Measurements from ENCODE around the gene ACTN4.

ACTN4 gene

GRCh38 chr19:38685666-38686529 lies 38.4 kb downstream of the ACTN4 start:
- no peak overlapping the region for H3K4me3 ChIP-seq (replicated peaks in 1 of 2; ENCODE audit: low read depth in 2 of 2, low read length in 2 of 2)
- peak; percentile 67 for TF ChIP-seq CTCF (IDR thresholded peaks at IDR 0.05; ENCODE audit: low read depth, low read length)
- peak; percentile 78 to 83 for DNase-seq (ENCODE audit: low read depth in 2 of 2)

GRCh38 chr19:38686530-38686888 lies 39.1 kb downstream of the ACTN4 start:
- TF ChIP-seq CTCF (IDR thresholded peaks at IDR 0.05; ENCODE audit: low read depth, low read length), result no peak
- H3K4me3 ChIP-seq (replicated peaks in 1 of 2; ENCODE audit: low read depth in 2 of 2, low read length in 2 of 2), result no peak overlapping the region
- no peak for DNase-seq (ENCODE audit: low read depth in 2 of 2)

- H3K4me3 ChIP-seq (replicated peaks in 1 of 2; ENCODE audit: low read depth in 2 of 2, low read length in 2 of 2), result no peak overlapping the region
- no peak for TF ChIP-seq CTCF (IDR thresholded peaks at IDR 0.05; ENCODE audit: low read depth, low read length)
- DNase-seq (ENCODE audit: low read depth in 2 of 2), result no peak
Observed at GRCh38 chr19:38687837-38688378, 40.5 kb downstream of the ACTN4 start.

GRCh38 chr19:38690146-38690545 lies 42.7 kb downstream of the ACTN4 start:
- no peak for DNase-seq (ENCODE audit: low read depth in 2 of 2)
- TF ChIP-seq CTCF (IDR thresholded peaks at IDR 0.05; ENCODE audit: low read depth, low read length), result no peak
- H3K4me3 ChIP-seq (replicated peaks in 1 of 2; ENCODE audit: low read depth in 2 of 2, low read length in 2 of 2), result no peak overlapping the region

- H3K4me3 ChIP-seq (replicated peaks in 1 of 2; ENCODE audit: low read depth in 2 of 2, low read length in 2 of 2), result no peak overlapping the region
- TF ChIP-seq CTCF (IDR thresholded peaks at IDR 0.05; ENCODE audit: low read depth, low read length), result no peak
- peak in 1 of 2 donors; percentile 45 for DNase-seq (ENCODE audit: low read depth in 2 of 2)
Observed at GRCh38 chr19:38690832-38691231, 43.4 kb downstream of the ACTN4 start.

- H3K4me3 ChIP-seq (replicated peaks in 1 of 2; ENCODE audit: low read depth in 2 of 2, low read length in 2 of 2), result no peak overlapping the region
- peak; percentile 89 to 98 for DNase-seq (ENCODE audit: low read depth in 2 of 2)
- TF ChIP-seq CTCF (IDR thresholded peaks at IDR 0.05; ENCODE audit: low read depth, low read length), result no peak
Observed at GRCh38 chr19:38691938-38692457, 44.5 kb downstream of the ACTN4 start.

Data from cardiac fibroblast (primary cell).